Measurements from ENCODE around the gene CNN3. TPM values are rescaled to one million over a fixed set of nuclear protein-coding genes. Genes with fewer than 3 reads are reported as not detected.

The CNN3 gene
- total RNA-seq, 6 experiments from 2014 or later: 90.5 to 125 (median 99.3) TPM

GRCh38 chr1:94937820-94938219 lies 10.9 kb upstream of the CNN3 start:
- no peak overlapping the region for H3K27ac ChIP-seq
- no peak for TF ChIP-seq CTCF (IDR thresholded peaks at IDR 0.05)
- no peak for TF ChIP-seq POLR2A (IDR thresholded peaks at IDR 0.05)
- H3K36me3 ChIP-seq: peaks cover 0 to 4% (median 0%) of the 10 kb centered on the region in 4 donors
- 29% methylated on average over 1 of the region's 1 CpG for WGBS (ENCODE audit: insufficient coverage, low coverage, low lambda C conversion rate, missing lambda C conversion rate)
- intact Hi-C loops (cut with DNase I): no loop called here
- peaks cover 0 to 30% (median 9%) of the 10 kb centered on the region in 4 donors for H3K4me1 ChIP-seq
- DNase-seq (no peak), ATAC-seq (no peak)
- no peaks in the 10 kb centered on the region for H3K27me3 ChIP-seq
- no peak overlapping the region for H3K4me3 ChIP-seq
- H3K9me3 ChIP-seq: no peaks in the 10 kb centered on the region

GRCh38 chr1:94936861-94937620 lies 10.1 kb upstream of the CNN3 start:
- no peak for ATAC-seq
- H3K27me3 ChIP-seq: no peaks in the 10 kb centered on the region
- no peak overlapping the region for H3K27ac ChIP-seq
- no peak for TF ChIP-seq CTCF (IDR thresholded peaks at IDR 0.05)
- TF ChIP-seq POLR2A (IDR thresholded peaks at IDR 0.05): no peak
- H3K4me1 ChIP-seq: peaks cover 0 to 22% (median 6%) of the 10 kb centered on the region in 4 donors
- no peaks in the 10 kb centered on the region for H3K9me3 ChIP-seq
- intact Hi-C loops (cut with DNase I): no loop called here
- H3K36me3 ChIP-seq: peaks cover 0 to 9% (median 0%) of the 10 kb centered on the region in 4 donors
- 74% methylated on average over 5 of the region's 5 CpGs for WGBS (ENCODE audit: insufficient coverage, low coverage, low lambda C conversion rate, missing lambda C conversion rate)
- no peak for DNase-seq
- H3K4me3 ChIP-seq: no peak overlapping the region

DNA sequence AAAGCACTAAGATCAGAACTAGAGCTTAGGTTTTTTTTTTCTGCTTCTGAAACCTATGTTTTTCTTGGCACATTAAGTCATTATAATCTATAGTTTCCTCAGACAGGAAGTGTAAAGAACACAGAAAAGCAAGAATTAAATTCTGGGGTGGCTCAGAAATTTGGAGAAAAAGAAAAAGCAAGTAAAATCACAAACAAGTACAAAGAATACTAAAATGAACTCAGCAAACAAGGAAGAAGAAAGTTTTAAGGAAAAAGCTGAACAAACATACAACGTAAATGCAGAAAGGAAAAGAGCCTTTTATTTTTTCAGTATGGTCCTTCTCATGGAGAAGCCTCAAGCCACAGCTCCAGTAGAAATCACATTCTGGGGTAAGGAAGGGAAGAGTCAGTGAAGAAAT lies 8.6 kb upstream of the CNN3 start:
- H3K27ac ChIP-seq: no peak overlapping the region
- TF ChIP-seq CTCF (IDR thresholded peaks at IDR 0.05): no peak
- TF ChIP-seq POLR2A (IDR thresholded peaks at IDR 0.05): no peak
- H3K4me3 ChIP-seq: no peak overlapping the region
- H3K27me3 ChIP-seq: no peaks in the 10 kb centered on the region
- H3K4me1 ChIP-seq: peaks cover 0 to 16% (median 3%) of the 10 kb centered on the region in 4 donors
- 58% methylated on average over 1 of the region's 1 CpG for WGBS (ENCODE audit: insufficient coverage, low coverage, low lambda C conversion rate, missing lambda C conversion rate)
- peaks cover 0 to 9% (median 0%) of the 10 kb centered on the region in 4 donors for H3K36me3 ChIP-seq
- DNase-seq (no peak), ATAC-seq (no peak)
- intact Hi-C loops (cut with DNase I): no loop called here
- H3K9me3 ChIP-seq: no peaks in the 10 kb centered on the region

GRCh38 chr1:94935034-94935433 lies 8.1 kb upstream of the CNN3 start:
- Histone ChIP-seq H3K4me1 (peaks cover 0 to 18% (median 5%) of the 10 kb centered on the region in 4 donors), H3K9me3 (no peaks in the 10 kb centered on the region), H3K36me3 (peaks cover 0 to 9% (median 0%) of the 10 kb centered on the region in 4 donors), H3K27me3 (no peaks in the 10 kb centered on the region), H3K4me3 (no peak overlapping the region), H3K27ac (no peak overlapping the region)
- ATAC-seq: no peak
- 73% methylated on average over 1 of the region's 1 CpG for WGBS (ENCODE audit: insufficient coverage, low coverage, low lambda C conversion rate, missing lambda C conversion rate)
- intact Hi-C loops (cut with DNase I): no loop called here
- no peak for DNase-seq
- no peak for TF ChIP-seq CTCF (IDR thresholded peaks at IDR 0.05)
- no peak for TF ChIP-seq POLR2A (IDR thresholded peaks at IDR 0.05)

Measured in right lobe of liver (tissue), 6 donors.